Transverse colon (tissue), 3 donors: ENCODE data around the gene TNFRSF12A.

Experiments
- EP300 ChIP-seq: sonication (generic); formaldehyde crosslinking; IDR thresholded peaks from one replicate; pipeline ENCODE4 v1.6.1; 2017; ENCODE audit warnings: antibody characterized with exemption, low read depth
- POLR2A ChIP-seq: fragments of 450-650 bp; IDR thresholded peaks from one replicate; pipeline ENCODE4 v1.6.1; 2016; ENCODE audit warnings: antibody characterized with exemption, mild to moderate bottlenecking, moderate library complexity
- TF ChIP-seq, protein P1 (sequence below), 5 experiments: fragments of 200-600 bp in 3 of 5; fragments of 450-650 bp in 2 of 5; sonication (generic) in 3 of 5; IDR thresholded peaks; 1 replicate in 2 of 5; 2 replicates in 3 of 5; pipeline ENCODE4 v1.5.1; 2016 to 2017; ENCODE audit warnings: antibody characterized with exemption in 5 of 5, inconsistent platforms in 3 of 5, mild to moderate bottlenecking in 2 of 5, moderate library complexity in 1 of 5

DNA sequence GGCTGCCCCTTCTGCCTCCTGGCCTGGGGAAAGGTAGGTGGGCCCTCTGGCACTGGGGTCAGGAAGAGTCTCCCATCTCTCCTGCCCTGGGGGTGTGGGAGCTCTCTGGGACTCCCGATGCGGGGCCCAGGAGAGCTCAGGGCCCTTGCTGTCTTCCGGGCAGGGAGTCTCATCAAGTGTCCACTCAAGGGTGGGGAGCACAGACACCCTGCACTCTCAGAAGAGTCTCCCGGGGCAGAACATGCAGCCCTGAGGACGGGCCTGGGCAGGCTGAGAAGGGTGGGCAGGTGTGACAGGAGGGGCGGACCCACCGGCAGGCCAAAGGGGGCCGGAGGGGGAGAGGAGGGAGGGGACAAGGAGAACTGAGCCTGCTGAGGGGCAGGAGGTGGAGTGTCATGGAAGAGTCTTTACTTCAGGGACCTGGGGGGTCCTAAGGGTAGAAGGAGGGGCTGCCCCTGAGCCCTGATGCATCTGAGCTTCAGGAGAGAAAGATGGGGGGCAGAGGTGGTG is 31.5 kb upstream of the TNFRSF12A start:
- TF ChIP-seq, protein P1, sequence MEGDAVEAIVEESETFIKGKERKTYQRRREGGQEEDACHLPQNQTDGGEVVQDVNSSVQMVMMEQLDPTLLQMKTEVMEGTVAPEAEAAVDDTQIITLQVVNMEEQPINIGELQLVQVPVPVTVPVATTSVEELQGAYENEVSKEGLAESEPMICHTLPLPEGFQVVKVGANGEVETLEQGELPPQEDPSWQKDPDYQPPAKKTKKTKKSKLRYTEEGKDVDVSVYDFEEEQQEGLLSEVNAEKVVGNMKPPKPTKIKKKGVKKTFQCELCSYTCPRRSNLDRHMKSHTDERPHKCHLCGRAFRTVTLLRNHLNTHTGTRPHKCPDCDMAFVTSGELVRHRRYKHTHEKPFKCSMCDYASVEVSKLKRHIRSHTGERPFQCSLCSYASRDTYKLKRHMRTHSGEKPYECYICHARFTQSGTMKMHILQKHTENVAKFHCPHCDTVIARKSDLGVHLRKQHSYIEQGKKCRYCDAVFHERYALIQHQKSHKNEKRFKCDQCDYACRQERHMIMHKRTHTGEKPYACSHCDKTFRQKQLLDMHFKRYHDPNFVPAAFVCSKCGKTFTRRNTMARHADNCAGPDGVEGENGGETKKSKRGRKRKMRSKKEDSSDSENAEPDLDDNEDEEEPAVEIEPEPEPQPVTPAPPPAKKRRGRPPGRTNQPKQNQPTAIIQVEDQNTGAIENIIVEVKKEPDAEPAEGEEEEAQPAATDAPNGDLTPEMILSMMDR (IDR thresholded peaks at IDR 0.05) = no peak
- TF ChIP-seq POLR2A (no peak), EP300 (no peak)
